SK-N-MC (cell line): ENCODE data around the gene NRP1.
"Not testable (repeated sequence)": the region's sequence is repeated elsewhere in the genome, so short reads cannot be mapped to it uniquely, and the experiment has no call there.

Source experiments
- DNase-seq: peaks from one replicate; pipeline ENCODE4 v3.0.0-alpha.2; 2011; ENCODE audit warnings: low read depth, low spot score
- H3K27ac ChIP-seq: fragments of 200-600 bp; sonication (generic); 2 replicates; pipeline ENCODE4 v1.5.1; 2016; ENCODE audit warnings: mixed run types
- H3K36me3 ChIP-seq: fragments of 200-600 bp; sonication (generic); 2 replicates; pipeline ENCODE4 v1.6.1; 2017; ENCODE audit warnings: antibody characterized with exemption, low read length, mixed read lengths; ENCODE audit not compliant: insufficient read depth
- H3K4me3 ChIP-seq: fragments of 200-600 bp; sonication (generic); 2 replicates; pipeline ENCODE4 v1.5.1; 2016
- H3K9ac ChIP-seq: fragments of 200-600 bp; sonication (generic); 2 replicates; pipeline ENCODE4 v1.8.0; 2017; ENCODE audit warnings: mixed run types, mixed read lengths; ENCODE audit not compliant: insufficient read length
- H3K9me3 ChIP-seq: fragments of 200-600 bp; sonication (generic); 2 replicates; pipeline ENCODE4 v1.6.1; 2017; ENCODE audit warnings: low read depth, mild to moderate bottlenecking, antibody characterized with exemption, low read length, moderate library complexity, mixed read lengths
- EZH2 ChIP-seq: fragments of 200-600 bp; sonication (generic); IDR thresholded peaks from one replicate; pipeline ENCODE4 v1.6.1; 2017; ENCODE audit warnings: antibody characterized with exemption
- FOXP2 ChIP-seq: optimal IDR thresholded peaks from 2 replicates; pipeline ENCODE3; 2011; ENCODE audit warnings: mild to moderate bottlenecking, moderate library complexity; ENCODE audit not compliant: insufficient read depth; ENCODE audit errors: extremely low read length, control extremely low read depth
- POLR2AphosphoS5 ChIP-seq: IDR thresholded peaks from 2 replicates; pipeline ENCODE4 v1.6.1; 2012; ENCODE audit warnings: mild to moderate bottlenecking, low read depth, low read length, borderline replicate concordance

Gene NRP1

GRCh38 chr10:33150146-33150545 lies 184.3 kb downstream of the NRP1 start:
- Histone ChIP-seq H3K36me3 (no peaks in the 10 kb centered on the region), H3K9me3 (no peaks in the 10 kb centered on the region), H3K4me3 (no peak overlapping the region), H3K27ac (no peak overlapping the region), H3K9ac (no peak overlapping the region)
- DNase-seq, result no peak
- TF ChIP-seq FOXP2 (no peak), EZH2 (no peak), POLR2AphosphoS5 (no peak)

- no peak for TF ChIP-seq POLR2AphosphoS5
- no peak for TF ChIP-seq FOXP2
- no peak for TF ChIP-seq EZH2
- no peak for DNase-seq
- no peaks in the 10 kb centered on the region for H3K36me3 ChIP-seq
- H3K4me3 ChIP-seq, result no peak overlapping the region
- H3K9me3 ChIP-seq, result no peaks in the 10 kb centered on the region
- H3K9ac ChIP-seq, result no peak overlapping the region
- no peak overlapping the region for H3K27ac ChIP-seq
Observed at GRCh38 chr10:33147013-33147310, 187.5 kb downstream of the NRP1 start.

- Histone ChIP-seq H3K9me3 (no peaks in the 10 kb centered on the region), H3K27ac (no peak overlapping the region), H3K36me3 (no peaks in the 10 kb centered on the region), H3K9ac (no peak overlapping the region), H3K4me3 (no peak overlapping the region)
- no peak for TF ChIP-seq POLR2AphosphoS5
- DNase-seq, result no peak
Observed at GRCh38 chr10:33146189-33147012, 188.1 kb downstream of the NRP1 start.

- Histone ChIP-seq H3K9me3 (no peaks in the 10 kb centered on the region), H3K27ac (no peak overlapping the region), H3K4me3 (no peak overlapping the region), H3K9ac (no peak overlapping the region), H3K36me3 (no peaks in the 10 kb centered on the region)
- no peak for DNase-seq
- TF ChIP-seq POLR2AphosphoS5 (no peak), EZH2 (no peak), FOXP2 (no peak)
Observed at GRCh38 chr10:33145451-33146188, 188.8 kb downstream of the NRP1 start.

DNA sequence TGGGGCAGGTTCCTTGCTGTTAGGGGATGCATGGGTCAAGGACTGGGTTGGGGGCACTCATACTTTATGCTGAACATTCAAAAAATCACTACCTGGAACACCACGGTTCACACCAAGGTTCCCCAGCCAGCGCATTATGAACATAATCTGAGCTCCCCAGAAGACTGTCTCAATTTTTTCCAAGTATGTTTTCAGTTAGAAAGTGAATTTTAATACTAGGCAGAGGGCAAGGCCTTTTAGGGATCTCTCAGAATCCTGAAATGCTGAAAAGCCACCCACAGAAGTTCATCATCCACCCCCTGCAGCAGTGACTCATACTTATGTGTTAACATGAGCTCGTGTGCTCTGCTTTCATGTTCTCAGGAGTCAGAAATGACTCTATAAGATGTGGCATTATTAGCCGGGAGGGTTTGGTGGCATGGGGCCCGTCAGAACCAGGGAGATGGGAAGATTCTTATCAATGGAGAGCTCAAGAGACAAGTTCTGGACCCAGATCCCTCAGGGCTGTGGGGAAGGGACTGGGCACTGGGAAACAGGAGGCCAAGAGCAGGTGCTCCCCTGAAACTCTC lies 191.2 kb downstream of the NRP1 start:
- H3K36me3 ChIP-seq, result no peaks in the 10 kb centered on the region
- DNase-seq, result no peak
- H3K9ac ChIP-seq, result no peak overlapping the region
- no peak overlapping the region for H3K4me3 ChIP-seq
- no peaks in the 10 kb centered on the region for H3K9me3 ChIP-seq
- TF ChIP-seq POLR2AphosphoS5 (no peak), EZH2 (no peak), FOXP2 (no peak)
- H3K27ac ChIP-seq, result no peak overlapping the region

GRCh38 chr10:33142295-33142694 lies 192.2 kb downstream of the NRP1 start:
- TF ChIP-seq POLR2AphosphoS5 (no peak), FOXP2 (no peak), EZH2 (no peak)
- H3K36me3 ChIP-seq, result no peaks in the 10 kb centered on the region
- H3K9ac ChIP-seq, result no peak overlapping the region
- H3K27ac ChIP-seq, result no peak overlapping the region
- no peaks in the 10 kb centered on the region for H3K9me3 ChIP-seq
- H3K4me3 ChIP-seq, result no peak overlapping the region
- DNase-seq, result no peak

DNA sequence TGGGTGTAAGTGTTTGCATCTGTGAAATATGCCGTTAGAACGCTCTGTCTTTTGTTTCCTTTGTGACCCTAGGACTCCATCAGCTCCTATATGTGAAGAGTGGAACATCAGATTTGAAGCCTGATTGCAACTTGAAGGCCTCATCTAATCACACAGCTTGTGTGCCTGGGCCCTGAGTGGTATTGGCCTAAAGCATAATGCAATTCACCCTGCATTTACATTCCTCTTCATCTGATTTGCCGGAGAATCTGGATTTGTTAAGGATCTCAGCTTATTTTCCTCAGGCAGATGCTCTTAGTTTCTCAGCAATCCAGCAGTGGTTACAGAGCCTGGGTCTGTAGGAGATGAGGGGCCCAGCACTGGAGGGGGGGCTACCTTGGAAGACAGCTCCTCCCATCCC lies 193.2 kb downstream of the NRP1 start:
- no peak overlapping the region for H3K4me3 ChIP-seq
- no peak overlapping the region for H3K9ac ChIP-seq
- TF ChIP-seq EZH2 (no peak), POLR2AphosphoS5 (no peak), FOXP2 (no peak)
- H3K27ac ChIP-seq, result no peak overlapping the region
- DNase-seq, result no peak
- H3K36me3 ChIP-seq, result no peaks in the 10 kb centered on the region
- no peaks in the 10 kb centered on the region for H3K9me3 ChIP-seq

DNA sequence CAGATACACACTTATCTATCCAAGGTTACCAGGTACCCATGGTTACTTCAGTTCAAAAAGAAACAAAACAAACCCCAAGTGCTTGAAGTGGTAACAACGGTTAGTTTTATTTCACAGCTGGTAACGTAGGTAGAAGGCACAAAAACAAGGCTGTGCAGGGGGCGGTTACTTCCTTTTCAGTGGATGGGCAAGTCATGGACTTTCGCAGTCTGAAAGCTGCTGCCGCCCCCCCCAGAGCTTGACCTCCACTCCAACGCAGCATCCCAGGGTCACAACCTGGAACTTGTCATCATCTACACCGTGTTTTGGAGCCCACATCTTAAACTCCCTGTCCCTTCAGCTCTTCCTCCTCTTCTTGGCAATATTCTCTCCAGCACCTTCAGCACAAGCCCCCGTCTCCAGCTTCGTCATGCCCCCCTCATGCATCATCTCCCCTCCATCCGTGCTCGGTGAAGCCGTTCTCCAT lies 195.3 kb downstream of the NRP1 start:
- H3K36me3 ChIP-seq, result no peaks in the 10 kb centered on the region
- H3K4me3 ChIP-seq, result no peak overlapping the region
- no peak overlapping the region for H3K27ac ChIP-seq
- H3K9ac ChIP-seq, result no peak overlapping the region
- TF ChIP-seq FOXP2 (no peak), POLR2AphosphoS5 (no peak), EZH2 (no peak)
- no peak for DNase-seq
- H3K9me3 ChIP-seq, result no peaks in the 10 kb centered on the region

GRCh38 chr10:33138686-33139085 lies 195.8 kb downstream of the NRP1 start:
- DNase-seq, H3K36me3 ChIP-seq, H3K9ac ChIP-seq, H3K4me3 ChIP-seq, H3K9me3 ChIP-seq, H3K27ac ChIP-seq: not testable (repeated sequence)
